Stimulated activated naive CD8-positive, alpha-beta T cell treated with anti-CD3 and anti-CD28 coated beads, Interleukin-15, Interleukin-2, amounts not matched to agents 100 ng/mL and 50 ng/mL, for 24 hours (primary cell): ENCODE data around the gene HS3ST5.

Experiments used
- H3K27ac Mint-ChIP-seq: one replicate; pipeline ENCODE4 v1.8.0; 2021; ENCODE audit warnings: mild to moderate bottlenecking, mixed read lengths
- H3K27me3 Mint-ChIP-seq: one replicate; pipeline ENCODE4 v1.8.0; 2021; ENCODE audit warnings: mixed read lengths
- H3K36me3 Mint-ChIP-seq: one replicate; pipeline ENCODE4 v1.8.0; 2021; ENCODE audit warnings: low read depth, mixed read lengths
- H3K4me1 Mint-ChIP-seq: one replicate; pipeline ENCODE4 v1.8.0; 2021; ENCODE audit warnings: low read depth, mixed read lengths
- H3K4me3 Mint-ChIP-seq: one replicate; pipeline ENCODE4 v1.8.0; 2021; ENCODE audit warnings: mild to moderate bottlenecking, mixed read lengths
- H3K9me3 Mint-ChIP-seq: one replicate; pipeline ENCODE4 v1.8.0; 2021; ENCODE audit warnings: mixed read lengths

HS3ST5 gene

GRCh38 chr6:114170372-114170771, 172.5 kb downstream of the HS3ST5 start:
- Mint-ChIP-seq H3K4me3 (no peak overlapping the region), H3K27me3 (peaks cover 4% of the 10 kb centered on the region), H3K27ac (no peak overlapping the region), H3K4me1 (no peaks in the 10 kb centered on the region), H3K36me3 (no peaks in the 10 kb centered on the region), H3K9me3 (peaks cover 4% of the 10 kb centered on the region)

GRCh38 chr6:114169763-114170162, 173.1 kb downstream of the HS3ST5 start:
- Mint-ChIP-seq H3K4me1 (no peaks in the 10 kb centered on the region), H3K27me3 (peaks cover 4% of the 10 kb centered on the region), H3K9me3 (peaks cover 4% of the 10 kb centered on the region), H3K4me3 (no peak overlapping the region), H3K36me3 (no peaks in the 10 kb centered on the region), H3K27ac (no peak overlapping the region)

DNA sequence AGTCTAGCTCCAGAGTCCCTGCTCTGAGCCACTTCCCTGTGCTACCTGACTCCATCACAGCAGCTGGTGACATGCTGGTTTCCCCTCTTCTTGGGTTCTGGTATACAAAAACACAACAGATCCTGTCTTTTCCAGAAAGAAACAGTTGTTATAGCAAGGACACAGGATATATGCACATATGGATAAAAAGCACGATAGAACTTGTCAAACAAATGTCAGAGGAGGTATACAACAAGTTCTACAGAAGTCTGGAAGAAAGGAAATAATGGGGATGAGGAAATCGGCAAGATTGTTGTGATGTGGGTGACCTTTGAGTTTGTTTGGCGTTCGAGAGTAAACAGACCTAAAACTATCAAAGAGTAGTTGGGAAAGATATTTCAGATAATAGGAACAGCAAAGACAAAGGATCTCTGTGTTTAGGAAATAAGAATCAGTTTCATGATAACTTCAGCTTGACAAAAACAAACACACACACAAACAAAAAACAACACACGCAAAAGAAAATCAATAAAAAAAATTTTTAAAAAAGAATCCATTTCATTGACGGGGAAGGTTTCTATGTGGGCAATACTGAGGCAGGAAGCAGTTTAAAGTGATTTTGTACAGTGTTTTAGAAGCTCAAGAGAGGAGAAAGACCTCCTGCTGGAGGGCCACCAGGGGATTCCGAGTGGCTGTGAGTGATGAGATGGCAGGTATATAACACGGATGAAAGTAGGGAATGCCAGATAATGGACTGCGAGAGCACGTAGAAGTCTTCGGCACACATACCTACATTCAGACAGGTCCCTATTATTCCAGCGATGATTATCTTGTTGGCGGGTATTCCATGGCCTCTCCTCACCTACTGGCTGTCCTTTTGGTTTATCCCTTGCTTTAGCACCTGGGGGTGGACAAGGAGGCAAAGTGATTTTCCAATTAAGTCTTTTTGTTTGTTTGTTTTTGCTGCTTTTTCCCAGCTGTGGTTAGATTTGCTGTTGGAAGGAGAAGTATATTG, 174.9 kb downstream of the HS3ST5 start:
- Mint-ChIP-seq H3K9me3 (no peaks in the 10 kb centered on the region), H3K27me3 (no peaks in the 10 kb centered on the region), H3K4me1 (no peaks in the 10 kb centered on the region), H3K4me3 (no peak overlapping the region), H3K36me3 (no peaks in the 10 kb centered on the region), H3K27ac (no peak overlapping the region)

- Mint-ChIP-seq H3K27ac (no peak overlapping the region), H3K4me3 (no peak overlapping the region), H3K27me3 (no peaks in the 10 kb centered on the region), H3K36me3 (no peaks in the 10 kb centered on the region), H3K9me3 (no peaks in the 10 kb centered on the region), H3K4me1 (no peaks in the 10 kb centered on the region)
Observed at GRCh38 chr6:114164207-114164606, 178.6 kb downstream of the HS3ST5 start.

GRCh38 chr6:114162691-114163347, 180.0 kb downstream of the HS3ST5 start:
- H3K4me3 Mint-ChIP-seq, result no peak overlapping the region
- H3K27ac Mint-ChIP-seq, result no peak overlapping the region
- H3K4me1 Mint-ChIP-seq, result no peaks in the 10 kb centered on the region
- no peaks in the 10 kb centered on the region for H3K27me3 Mint-ChIP-seq
- H3K9me3 Mint-ChIP-seq, result no peaks in the 10 kb centered on the region
- H3K36me3 Mint-ChIP-seq, result no peaks in the 10 kb centered on the region

GRCh38 chr6:114160881-114161280, 181.9 kb downstream of the HS3ST5 start:
- Mint-ChIP-seq H3K36me3 (no peaks in the 10 kb centered on the region), H3K4me3 (no peak overlapping the region), H3K27ac (no peak overlapping the region), H3K9me3 (no peaks in the 10 kb centered on the region), H3K27me3 (no peaks in the 10 kb centered on the region), H3K4me1 (no peaks in the 10 kb centered on the region)

- Mint-ChIP-seq H3K9me3 (no peaks in the 10 kb centered on the region), H3K4me3 (no peak overlapping the region), H3K27ac (no peak overlapping the region), H3K27me3 (no peaks in the 10 kb centered on the region), H3K36me3 (no peaks in the 10 kb centered on the region), H3K4me1 (no peaks in the 10 kb centered on the region)
Observed at GRCh38 chr6:114159727-114160126, 183.1 kb downstream of the HS3ST5 start.

- Mint-ChIP-seq H3K27me3 (no peaks in the 10 kb centered on the region), H3K9me3 (no peaks in the 10 kb centered on the region), H3K36me3 (no peaks in the 10 kb centered on the region), H3K4me1 (no peaks in the 10 kb centered on the region), H3K4me3 (no peak overlapping the region), H3K27ac (no peak overlapping the region)
Observed at GRCh38 chr6:114158838-114159694, 183.8 kb downstream of the HS3ST5 start.

DNA sequence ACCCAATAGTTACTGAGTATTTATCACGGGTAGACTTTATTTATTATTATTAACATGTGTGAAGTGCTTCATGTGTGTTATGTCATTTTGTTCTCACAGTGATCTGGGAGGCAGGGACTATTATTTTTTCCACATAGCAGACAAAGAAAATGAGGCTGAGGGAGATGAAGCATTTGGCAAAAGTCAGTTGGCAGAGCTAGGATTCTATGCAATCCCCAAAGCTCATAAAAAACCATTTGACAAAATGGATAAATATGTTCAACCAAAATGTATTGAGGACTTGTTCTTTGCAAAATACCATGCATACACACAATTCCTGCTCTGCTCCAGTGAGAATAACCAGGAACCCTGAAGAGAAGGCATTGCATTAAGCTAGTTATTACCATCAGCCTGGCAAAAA, 184.4 kb downstream of the HS3ST5 start:
- Mint-ChIP-seq H3K27me3 (no peaks in the 10 kb centered on the region), H3K4me3 (no peak overlapping the region), H3K36me3 (no peaks in the 10 kb centered on the region), H3K27ac (no peak overlapping the region), H3K4me1 (no peaks in the 10 kb centered on the region), H3K9me3 (no peaks in the 10 kb centered on the region)

DNA sequence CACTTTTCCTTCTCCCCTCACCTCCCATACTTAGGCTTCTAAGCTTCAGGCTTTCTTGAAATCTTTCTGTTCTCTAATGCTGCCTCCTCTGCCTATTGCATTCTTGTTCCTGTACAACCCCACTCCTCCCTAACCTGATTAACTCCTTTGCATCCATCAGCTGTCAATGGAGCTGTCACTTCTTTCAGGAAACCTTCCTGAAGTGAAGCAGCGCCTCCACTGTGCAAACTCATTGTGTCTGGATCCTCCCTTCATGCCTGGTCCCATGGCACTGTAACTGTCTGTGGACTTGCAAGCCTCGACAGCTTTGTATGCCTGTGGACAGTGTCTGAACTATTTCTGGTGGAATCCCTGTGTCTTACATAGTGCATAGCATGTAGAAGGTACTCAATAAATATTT, 185.0 kb downstream of the HS3ST5 start:
- no peaks in the 10 kb centered on the region for H3K9me3 Mint-ChIP-seq
- no peaks in the 10 kb centered on the region for H3K36me3 Mint-ChIP-seq
- H3K27me3 Mint-ChIP-seq, result no peaks in the 10 kb centered on the region
- no peak overlapping the region for H3K4me3 Mint-ChIP-seq
- no peaks in the 10 kb centered on the region for H3K4me1 Mint-ChIP-seq
- H3K27ac Mint-ChIP-seq, result no peak overlapping the region

GRCh38 chr6:114155763-114156162, 187.1 kb downstream of the HS3ST5 start:
- H3K36me3 Mint-ChIP-seq, result no peaks in the 10 kb centered on the region
- no peaks in the 10 kb centered on the region for H3K4me1 Mint-ChIP-seq
- H3K9me3 Mint-ChIP-seq, result no peaks in the 10 kb centered on the region

DNA sequence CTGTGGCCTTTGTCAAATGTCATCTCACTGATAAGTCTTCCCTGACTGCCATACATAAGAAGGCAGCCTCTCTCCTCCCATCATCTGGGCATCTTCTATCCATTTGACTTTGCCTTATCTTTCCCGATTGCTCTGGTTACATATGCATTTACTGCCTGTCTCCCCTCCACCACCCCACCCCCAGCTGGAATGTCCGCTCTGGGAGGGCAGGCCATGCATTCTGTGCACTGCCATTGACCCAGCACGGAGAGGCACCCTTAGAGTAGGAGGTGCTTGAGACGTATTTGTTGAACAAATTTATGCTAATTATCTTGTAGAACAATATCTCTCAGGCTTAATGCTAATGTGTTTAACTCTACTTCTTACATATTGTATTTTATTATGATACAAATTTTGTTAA, 188.0 kb downstream of the HS3ST5 start:
- Mint-ChIP-seq H3K9me3 (no peaks in the 10 kb centered on the region), H3K36me3 (no peaks in the 10 kb centered on the region), H3K27ac (no peak overlapping the region), H3K4me3 (no peak overlapping the region), H3K27me3 (no peaks in the 10 kb centered on the region), H3K4me1 (no peaks in the 10 kb centered on the region)

More at GRCh38 chr6:114155763-114156162, 187.1 kb downstream of the HS3ST5 start:
- Mint-ChIP-seq H3K27me3 (no peaks in the 10 kb centered on the region), H3K27ac (no peak overlapping the region), H3K4me3 (no peak overlapping the region)

- H3K4me3 Mint-ChIP-seq, result no peak overlapping the region
- no peaks in the 10 kb centered on the region for H3K27me3 Mint-ChIP-seq
- no peaks in the 10 kb centered on the region for H3K9me3 Mint-ChIP-seq
- no peaks in the 10 kb centered on the region for H3K4me1 Mint-ChIP-seq
- H3K27ac Mint-ChIP-seq, result no peak overlapping the region
- no peaks in the 10 kb centered on the region for H3K36me3 Mint-ChIP-seq
Observed at GRCh38 chr6:114153448-114153847, 189.4 kb downstream of the HS3ST5 start.

- Mint-ChIP-seq H3K4me1 (no peaks in the 10 kb centered on the region), H3K9me3 (peaks cover 6% of the 10 kb centered on the region), H3K36me3 (no peaks in the 10 kb centered on the region), H3K27me3 (no peaks in the 10 kb centered on the region), H3K4me3 (no peak overlapping the region), H3K27ac (no peak overlapping the region)
Observed at GRCh38 chr6:114151064-114151690, 191.6 kb downstream of the HS3ST5 start.
